T-cell (primary cell): ENCODE measurements around the gene CFDP1. TPM values are rescaled to one million over a fixed set of nuclear protein-coding genes. Genes with fewer than 3 reads are reported as not detected.

ENCODE experiments used
- ATAC-seq, 4 experiments: fragments of 200-7000 bp in 3 of 4; fragments of 150-1000 bp in 1 of 4; cut with Tn5 transposase; replicated peaks in 1 of 4; 1 replicate in 3 of 4; 2 replicates in 1 of 4; pipeline ENCODE4 v1.10.0; 2021; ENCODE audit warnings: moderate library complexity in 3 of 4, mild to moderate bottlenecking in 2 of 4, moderate number of reproducible peaks in 1 of 4
- CTCF ChIA-PET, 2 donors: fragments of 300-600 bp; sonication (Branson Sonifier 250); formaldehyde crosslinking; loops; one replicate each; lab custom pipeline; 2022; ENCODE audit warnings: antibody characterized with exemption in 2 of 2; lab: Charles Lee
- POLR2A ChIA-PET, 2 donors: fragments of 300-600 bp; sonication (Branson Sonifier 250); formaldehyde crosslinking; loops; one replicate each; lab custom pipeline; 2022; ENCODE audit warnings: antibody characterized with exemption in 2 of 2; lab: Charles Lee
- DNase-seq, 35 experiments: peaks; one replicate each; pipeline versions ENCODE4 v3.0.0 to v3.0.0-alpha.2; 2013 to 2023
- H3K27ac ChIP-seq: one replicate; pipeline ENCODE4 v1.5.1; 2013; ENCODE audit warnings: low read length
- H3K27me3 ChIP-seq, 2 experiments: replicated peaks in 1 of 2; 1 replicate in 1 of 2; 2 replicates in 1 of 2; pipeline versions ENCODE4 v1.6.1 to v1.7.0; 2013; ENCODE audit warnings: low read length in 1 of 2, mixed read lengths in 1 of 2; ENCODE audit not compliant: control insufficient read depth in 2 of 2, insufficient read depth in 2 of 2; ENCODE audit errors: extremely low read depth in 1 of 2
- H3K36me3 ChIP-seq, 2 donors: 1 replicate in 1 of 2; 2 replicates in 1 of 2; pipeline versions ENCODE4 v1.6.1 to v1.7.0; 2013; ENCODE audit warnings: low read length in 1 of 2; ENCODE audit not compliant: control insufficient read depth in 2 of 2, insufficient read depth in 1 of 2; ENCODE audit errors: extremely low read depth in 1 of 2
- H3K4me1 ChIP-seq, 2 experiments: 1 replicate in 1 of 2; 2 replicates in 1 of 2; pipeline versions ENCODE4 v1.6.1 to v1.7.0; 2013; ENCODE audit warnings: low read length in 2 of 2, mixed read lengths in 1 of 2; ENCODE audit not compliant: insufficient read depth in 2 of 2, control insufficient read depth in 1 of 2; ENCODE audit errors: extremely low read depth in 1 of 2
- H3K4me3 ChIP-seq, 2 donors: 1 replicate in 1 of 2; 2 replicates in 1 of 2; pipeline versions ENCODE4 v1.5.1 to v1.7.0; 2013; ENCODE audit warnings: mild to moderate bottlenecking in 2 of 2, low read length in 1 of 2, moderate library complexity in 1 of 2; ENCODE audit not compliant: control insufficient read depth in 1 of 2; ENCODE audit errors: extremely low read depth in 1 of 2
- H3K9me3 ChIP-seq: 2 replicates; pipeline ENCODE4 v1.7.0; 2013
- H3K27ac Mint-ChIP-seq, 2 donors: one replicate each; pipeline ENCODE4 v1.8.0; 2020 to 2021; ENCODE audit warnings: mild to moderate bottlenecking in 2 of 2, mixed read lengths in 2 of 2
- H3K27me3 Mint-ChIP-seq, 2 donors: one replicate each; pipeline ENCODE4 v1.8.0; 2021 to 2022; ENCODE audit warnings: mixed read lengths in 2 of 2
- H3K36me3 Mint-ChIP-seq: one replicate; pipeline ENCODE4 v1.8.0; 2021; ENCODE audit warnings: mixed read lengths
- H3K4me1 Mint-ChIP-seq, 3 donors: one replicate each; pipeline ENCODE4 v1.8.0; 2020 to 2022; ENCODE audit warnings: mixed read lengths in 3 of 3, mild to moderate bottlenecking in 1 of 3
- H3K4me3 Mint-ChIP-seq, 3 donors: one replicate each; pipeline ENCODE4 v1.8.0; 2020 to 2022; ENCODE audit warnings: mild to moderate bottlenecking in 3 of 3, mixed read lengths in 3 of 3, moderate library complexity in 3 of 3
- H3K9me3 Mint-ChIP-seq, 3 donors: one replicate each; pipeline ENCODE4 v1.8.0; 2020 to 2022; ENCODE audit warnings: mixed read lengths in 3 of 3
- WGBS: methylation state at CpG from one replicate; pipeline ENCODE4 v1.1.5; 2013; ENCODE audit warnings: missing lambda C conversion rate; ENCODE audit not compliant: insufficient coverage; 5-methylcytosine and 5-hydroxymethylcytosine counted together
- total RNA-seq, 35 experiments: library from RNA in 6 of 35; stranded (reverse) in 6 of 35; fragments of 120-200 nt in 1 of 35; gene quantifications; one replicate each; pipeline versions ENCODE4 v1.2.1 to v1.2.4 and lab custom pipeline; 2013 to 2026

The CFDP1 gene
- total RNA-seq, 5 donors from 2014 or later (not counting 1 experiment from before 2014, with no cell fraction given), result 30.8 to 36.5 (median 34.2) TPM

GRCh38 chr16:75361936-75362335 lies 71.4 kb downstream of the CFDP1 start:
- POLR2A ChIA-PET, result no interaction called here
- Histone ChIP-seq H3K27ac (no peak overlapping the region), H3K4me3 (no peak overlapping the region), H3K27me3 (no peaks in the 10 kb centered on the region), H3K36me3 (peaks cover 0 to 3% of the 10 kb centered on the region in 2 donors), H3K4me1 (no peaks in the 10 kb centered on the region), H3K9me3 (no peaks in the 10 kb centered on the region)
- 99% methylated on average over 5 of the region's 5 CpGs for WGBS
- Mint-ChIP-seq H3K27me3 (no peaks in the 10 kb centered on the region), H3K4me3 (no peak overlapping the region), H3K36me3 (peaks cover 35% of the 10 kb centered on the region), H3K9me3 (no peaks in the 10 kb centered on the region), H3K27ac (no peak overlapping the region), H3K4me1 (no peaks in the 10 kb centered on the region)
- CTCF ChIA-PET, result no interaction called here
- DNase-seq (no peak), ATAC-seq (no peak)

GRCh38 chr16:75354170-75354569 lies 79.1 kb downstream of the CFDP1 start:
- CTCF ChIA-PET, result no interaction called here
- no peaks in the 10 kb centered on the region for H3K9me3 ChIP-seq
- Mint-ChIP-seq H3K27me3 (no peaks in the 10 kb centered on the region), H3K27ac (peak overlapping the region in 1 of 2 donors; percentile 4), H3K36me3 (peaks cover 28% of the 10 kb centered on the region), H3K9me3 (no peaks in the 10 kb centered on the region), H3K4me1 (peaks cover 0 to 3% (median 0%) of the 10 kb centered on the region in 3 donors), H3K4me3 (no peak overlapping the region)
- H3K36me3 ChIP-seq, result peaks cover 0 to 4% of the 10 kb centered on the region in 2 donors
- WGBS, result no CpG with 5 or more reads among the region's 3 CpGs
- no peak overlapping the region for H3K4me3 ChIP-seq
- H3K27ac ChIP-seq, result no peak overlapping the region
- POLR2A ChIA-PET, result no interaction called here
- no peaks in the 10 kb centered on the region for H3K27me3 ChIP-seq
- no peaks in the 10 kb centered on the region for H3K4me1 ChIP-seq
- ATAC-seq (no peak), DNase-seq (no peak)

- H3K36me3 ChIP-seq, result peaks cover 0 to 7% of the 10 kb centered on the region in 2 donors
- ChIA-PET POLR2A (no interaction called here), CTCF (no interaction called here)
- Mint-ChIP-seq H3K4me1 (peaks cover 0 to 5% (median 0%) of the 10 kb centered on the region in 3 donors), H3K27ac (no peak overlapping the region), H3K27me3 (no peaks in the 10 kb centered on the region), H3K4me3 (no peak overlapping the region), H3K36me3 (peaks cover 30% of the 10 kb centered on the region), H3K9me3 (no peaks in the 10 kb centered on the region)
- no peak overlapping the region for H3K27ac ChIP-seq
- H3K4me1 ChIP-seq, result no peaks in the 10 kb centered on the region
- H3K27me3 ChIP-seq, result no peaks in the 10 kb centered on the region
- H3K4me3 ChIP-seq, result no peak overlapping the region
- H3K9me3 ChIP-seq, result no peaks in the 10 kb centered on the region
- DNase-seq (no peak), ATAC-seq (no peak)
These were observed 82.1 kb downstream of the CFDP1 start for GRCh38 chr16:75351183-75351582.

- DNase-seq (no peak), ATAC-seq (no peak)
- POLR2A ChIA-PET, result no interaction called here
- Histone ChIP-seq H3K27me3 (no peaks in the 10 kb centered on the region), H3K27ac (no peak overlapping the region), H3K4me1 (no peaks in the 10 kb centered on the region), H3K4me3 (no peak overlapping the region), H3K9me3 (no peaks in the 10 kb centered on the region), H3K36me3 (peaks cover 0 to 10% of the 10 kb centered on the region in 2 donors)
- Mint-ChIP-seq H3K4me1 (peaks cover 0 to 5% (median 3%) of the 10 kb centered on the region in 3 donors), H3K36me3 (peaks cover 52% of the 10 kb centered on the region), H3K9me3 (no peaks in the 10 kb centered on the region), H3K4me3 (no peak overlapping the region), H3K27ac (no peak overlapping the region), H3K27me3 (no peaks in the 10 kb centered on the region)
- CTCF ChIA-PET, result interaction anchor here in 1 of 2 donors (0.7 kb wide), 1 partner anchor 1843 kb away, joined by 10 read pairs; no protein-coding TSS in a partner anchor
- 100% methylated on average over 1 of the region's 2 CpGs for WGBS
These were observed 87.6 kb downstream of the CFDP1 start for GRCh38 chr16:75345711-75346110.

GRCh38 chr16:75343941-75344340 lies 89.4 kb downstream of the CFDP1 start:
- no peaks in the 10 kb centered on the region for H3K9me3 Mint-ChIP-seq
- no peaks in the 10 kb centered on the region for H3K27me3 Mint-ChIP-seq
- Histone ChIP-seq H3K27ac (no peak overlapping the region), H3K9me3 (no peaks in the 10 kb centered on the region), H3K36me3 (peaks cover 0 to 12% of the 10 kb centered on the region in 2 donors), H3K4me3 (no peak overlapping the region), H3K27me3 (no peaks in the 10 kb centered on the region), H3K4me1 (no peaks in the 10 kb centered on the region)
- no peak overlapping the region for H3K4me3 Mint-ChIP-seq
- ChIA-PET POLR2A (no interaction called here), CTCF (interaction anchor here in 1 of 2 donors (0.7 kb wide), 1 partner anchor 151 kb away, joined by 3 read pairs; no protein-coding TSS in a partner anchor)
- ATAC-seq (no peak), DNase-seq (no peak)
- no CpG with 5 or more reads among the region's 3 CpGs for WGBS
- peaks cover 0 to 3% (median 2%) of the 10 kb centered on the region in 3 donors for H3K4me1 Mint-ChIP-seq
- no peak overlapping the region for H3K27ac Mint-ChIP-seq
- peaks cover 64% of the 10 kb centered on the region for H3K36me3 Mint-ChIP-seq

GRCh38 chr16:75343286-75343685 lies 90.0 kb downstream of the CFDP1 start:
- H3K9me3 ChIP-seq, result no peaks in the 10 kb centered on the region
- H3K9me3 Mint-ChIP-seq, result no peaks in the 10 kb centered on the region
- H3K4me1 Mint-ChIP-seq, result peaks cover 0 to 3% (median 2%) of the 10 kb centered on the region in 3 donors
- ChIA-PET CTCF (no interaction called here), POLR2A (no interaction called here)
- ATAC-seq, result no peak
- no peaks in the 10 kb centered on the region for H3K27me3 ChIP-seq
- DNase-seq, result no peak
- 94% methylated on average over 2 of the region's 2 CpGs for WGBS
- H3K36me3 ChIP-seq, result peaks cover 0 to 10% of the 10 kb centered on the region in 2 donors
- H3K4me3 Mint-ChIP-seq, result no peak overlapping the region
- no peaks in the 10 kb centered on the region for H3K27me3 Mint-ChIP-seq
- no peak overlapping the region for H3K4me3 ChIP-seq
- no peak overlapping the region for H3K27ac ChIP-seq
- H3K36me3 Mint-ChIP-seq, result peaks cover 70% of the 10 kb centered on the region
- no peaks in the 10 kb centered on the region for H3K4me1 ChIP-seq
- no peak overlapping the region for H3K27ac Mint-ChIP-seq
